T-helper 1 cell (primary cell): ENCODE measurements around the gene CATSPER4.
"Not testable (repeated sequence)": the region's sequence is repeated elsewhere in the genome, so short reads cannot be mapped to it uniquely, and the experiment has no call there.

Experiments used
- DNase-seq, 5 donors: peaks; one replicate each; pipeline ENCODE4 v3.0.0-alpha.2; 2012 to 2020

The CATSPER4 gene

DNA sequence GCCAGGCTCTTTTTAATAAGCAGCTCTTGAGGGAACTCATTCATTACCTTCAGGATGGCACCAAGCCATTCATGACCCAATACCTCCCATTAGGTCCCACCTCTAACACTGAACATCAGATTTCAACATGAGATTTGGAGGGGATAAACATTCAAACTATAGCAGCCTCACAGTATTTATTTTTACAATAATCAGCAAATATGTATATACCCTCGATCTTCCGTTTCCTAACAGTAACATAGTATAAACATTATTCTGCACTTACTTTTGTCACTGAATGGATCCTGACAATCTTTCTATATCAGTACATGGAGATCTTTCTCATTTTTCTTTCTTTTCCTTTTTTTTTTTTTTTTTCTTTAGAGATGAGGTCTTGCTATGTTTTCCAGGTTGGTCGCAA, 5.4 kb downstream of the CATSPER4 start:
- no peak for DNase-seq

DNA sequence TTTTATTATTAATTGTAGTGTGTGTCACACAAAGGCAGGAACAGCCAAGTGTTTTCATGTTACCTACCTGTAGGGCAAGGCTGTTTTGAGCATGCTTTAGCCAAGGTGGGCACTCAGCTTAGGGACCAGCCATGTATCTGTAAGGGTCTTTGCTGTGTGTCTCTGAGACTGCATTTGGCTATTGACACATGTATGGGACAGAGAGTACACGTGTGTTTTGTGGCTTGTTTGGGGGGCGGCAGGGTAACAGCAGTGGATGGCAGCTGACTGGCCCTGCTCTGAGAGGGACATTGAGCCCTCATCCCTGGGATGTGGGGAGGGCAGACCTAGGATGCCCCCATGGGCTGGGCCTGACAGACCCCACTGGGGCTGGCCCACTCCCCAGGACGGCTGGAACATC, 6.9 kb downstream of the CATSPER4 start:
- no peak for DNase-seq

DNA sequence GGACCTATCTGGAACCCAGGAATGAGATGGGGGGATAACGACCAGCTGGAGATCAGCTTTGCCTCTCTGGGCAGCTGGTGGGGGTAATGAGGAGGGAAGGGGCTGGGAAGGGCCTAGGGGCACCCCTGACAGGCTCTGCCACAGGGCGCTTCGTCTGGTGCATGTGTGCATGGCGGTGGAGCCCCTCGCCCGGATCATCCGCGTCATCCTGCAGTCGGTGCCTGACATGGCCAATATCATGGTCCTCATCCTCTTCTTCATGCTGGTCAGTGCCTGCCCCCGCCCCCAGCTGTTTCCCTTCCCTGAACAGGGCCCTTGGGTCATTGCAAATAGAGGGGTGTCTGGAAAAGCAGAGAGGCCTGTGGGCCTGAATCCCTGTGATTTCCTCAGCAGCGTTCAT, 7.4 kb downstream of the CATSPER4 start:
- no peak for DNase-seq

DNA sequence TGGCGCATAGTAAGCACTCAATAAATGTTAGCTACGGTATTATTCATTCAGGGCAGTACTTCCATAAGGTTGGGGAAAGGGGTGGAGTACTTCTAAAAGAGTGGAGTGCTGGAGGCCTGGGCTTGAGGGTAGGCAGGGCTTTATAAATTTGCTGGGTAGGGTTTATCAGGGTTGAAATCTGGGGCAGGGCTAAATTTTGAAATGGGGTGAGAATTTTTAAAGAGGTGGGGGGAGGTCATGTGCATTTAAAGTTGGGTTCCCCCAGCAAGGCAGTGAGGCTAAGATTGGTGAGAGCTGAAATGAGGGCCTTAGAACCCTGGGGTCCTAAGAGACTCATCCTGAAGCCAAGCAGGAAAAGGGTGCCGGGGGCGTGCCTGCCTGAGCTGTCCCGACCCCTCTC, 10.0 kb downstream of the CATSPER4 start:
- DNase-seq, result no peak

DNA sequence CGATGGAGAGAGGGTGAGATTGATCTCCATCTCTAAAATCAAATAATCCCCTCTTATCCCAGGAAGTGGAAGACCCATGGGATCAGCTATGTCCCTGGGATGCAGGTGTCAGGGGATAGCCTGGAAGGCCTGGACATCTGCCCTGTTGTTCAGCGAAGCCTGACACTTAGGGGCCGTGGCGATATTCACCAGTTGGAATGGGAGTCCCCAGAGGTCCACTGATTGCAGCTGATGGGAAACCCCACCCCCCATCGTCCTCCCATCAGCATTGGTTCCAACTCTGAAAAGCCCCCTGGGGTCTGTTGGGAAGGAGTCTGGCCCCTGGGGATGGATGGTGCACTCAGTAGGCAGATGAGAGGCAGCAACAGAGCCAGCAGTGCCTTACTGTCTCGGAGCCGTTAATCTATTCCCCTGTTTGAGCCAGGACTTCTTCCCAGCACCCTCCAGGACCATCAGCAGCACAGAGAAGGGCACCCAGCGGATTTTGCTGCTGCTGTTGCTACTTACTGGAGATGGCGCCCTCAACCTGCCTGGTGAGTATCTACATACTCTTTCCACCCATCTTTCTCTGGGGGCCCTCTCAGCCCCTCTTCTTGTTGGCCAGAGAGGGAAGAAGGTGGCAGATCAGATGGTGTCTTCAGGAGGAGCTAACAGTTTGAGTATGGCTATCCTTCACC, 13.4 kb downstream of the CATSPER4 start:
- DNase-seq, result no peak

DNA sequence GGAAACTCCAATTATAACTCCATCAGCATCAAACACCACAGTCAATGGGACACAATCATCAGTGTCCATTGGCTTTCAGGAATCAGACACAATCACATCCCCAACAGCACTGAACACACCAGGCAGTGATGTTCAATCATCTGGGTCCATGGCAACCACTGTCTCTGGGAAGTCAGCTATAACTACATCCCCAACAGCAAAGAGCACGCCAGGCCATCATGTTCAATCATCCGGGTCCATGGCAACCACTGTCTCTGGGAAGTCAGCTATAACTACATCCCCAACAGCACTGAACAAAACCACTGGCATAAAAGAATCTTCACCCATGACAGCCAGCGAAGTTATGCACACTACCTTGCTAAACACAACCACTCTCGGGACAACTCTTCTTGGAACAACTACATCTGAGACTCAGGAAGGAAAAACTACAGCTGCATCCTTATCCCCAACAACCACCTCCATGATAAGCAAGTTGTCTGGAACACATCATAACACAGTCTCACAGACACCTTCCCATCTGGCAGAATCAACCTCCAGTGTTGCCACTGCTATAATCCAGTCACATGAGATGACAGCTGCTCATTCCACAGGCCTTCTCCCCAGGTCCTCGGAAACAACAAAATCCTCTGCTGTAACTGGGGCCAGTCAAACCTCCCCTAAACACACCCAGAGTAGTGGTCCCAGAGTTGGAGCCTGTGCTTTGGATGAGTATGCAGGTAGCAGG, 19.9 kb downstream of the CATSPER4 start:
- DNase-seq, result no peak

DNA sequence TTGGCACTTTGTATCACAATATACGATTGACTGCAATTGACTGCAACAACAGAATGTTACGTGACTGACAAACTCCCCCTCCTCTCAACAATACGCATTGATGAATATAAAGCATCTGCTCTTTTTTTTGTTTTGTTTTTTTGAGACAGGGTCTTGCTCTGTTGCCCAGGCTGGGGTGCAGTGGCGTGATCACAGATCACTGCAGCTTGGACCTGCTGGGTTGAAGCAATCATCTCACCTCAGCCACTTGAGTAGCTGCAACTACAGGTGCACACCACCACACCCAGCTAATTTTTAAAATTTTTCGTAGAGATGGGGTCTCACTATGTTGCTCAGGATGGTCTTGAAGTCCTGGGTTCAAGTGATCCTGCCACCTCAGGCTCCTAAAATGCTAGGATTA, 22.3 kb downstream of the CATSPER4 start:
- no peak for DNase-seq

DNA sequence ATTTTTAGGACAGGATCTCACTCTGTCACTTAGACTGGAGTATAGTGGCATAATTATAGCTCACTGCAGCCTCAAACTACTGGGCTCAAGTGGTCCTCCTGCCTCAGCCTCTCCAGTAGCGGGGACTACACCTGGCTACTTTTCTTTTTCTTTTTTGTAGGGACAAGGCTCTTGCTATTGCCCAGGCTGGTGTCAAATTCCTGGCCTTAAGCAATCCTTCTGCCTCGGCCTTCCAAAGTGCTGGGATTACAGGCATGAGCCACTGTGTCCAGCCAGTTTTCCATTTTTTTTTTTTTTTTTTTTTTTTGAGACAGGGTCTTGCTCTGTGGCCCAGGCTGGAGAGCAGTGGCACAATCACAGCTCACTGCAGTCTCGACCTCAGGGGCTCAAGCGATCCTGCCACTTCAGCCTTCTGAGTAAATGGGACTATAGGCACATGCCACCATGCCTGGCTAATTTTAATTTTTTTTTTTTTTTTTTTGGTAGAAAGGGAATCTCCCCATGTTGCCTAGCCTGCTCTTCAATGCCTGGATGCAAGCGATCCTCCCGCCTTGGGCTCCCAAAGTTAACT, 23.0 kb downstream of the CATSPER4 start:
- DNase-seq, result no peak

DNA sequence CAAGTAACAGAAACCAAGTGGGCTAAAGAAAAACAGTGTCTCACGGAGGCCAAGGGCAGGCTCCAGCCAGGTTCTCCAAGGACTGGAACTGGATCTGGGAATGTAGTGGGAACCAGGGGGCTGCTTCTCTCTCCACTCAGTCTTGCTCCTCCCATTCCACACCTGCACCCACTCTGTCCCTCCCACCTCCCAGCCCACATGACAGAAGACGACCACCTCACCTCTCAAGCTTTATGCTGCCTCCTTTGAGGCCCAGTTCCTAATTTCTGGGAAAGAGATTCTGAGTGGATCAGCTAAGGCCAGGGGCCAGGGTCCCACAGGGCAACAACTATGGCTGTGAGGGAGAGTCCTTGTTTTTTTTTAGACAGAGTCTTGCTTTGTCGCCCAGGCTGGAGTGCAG, 24.8 kb downstream of the CATSPER4 start:
- DNase-seq, result no peak

DNA sequence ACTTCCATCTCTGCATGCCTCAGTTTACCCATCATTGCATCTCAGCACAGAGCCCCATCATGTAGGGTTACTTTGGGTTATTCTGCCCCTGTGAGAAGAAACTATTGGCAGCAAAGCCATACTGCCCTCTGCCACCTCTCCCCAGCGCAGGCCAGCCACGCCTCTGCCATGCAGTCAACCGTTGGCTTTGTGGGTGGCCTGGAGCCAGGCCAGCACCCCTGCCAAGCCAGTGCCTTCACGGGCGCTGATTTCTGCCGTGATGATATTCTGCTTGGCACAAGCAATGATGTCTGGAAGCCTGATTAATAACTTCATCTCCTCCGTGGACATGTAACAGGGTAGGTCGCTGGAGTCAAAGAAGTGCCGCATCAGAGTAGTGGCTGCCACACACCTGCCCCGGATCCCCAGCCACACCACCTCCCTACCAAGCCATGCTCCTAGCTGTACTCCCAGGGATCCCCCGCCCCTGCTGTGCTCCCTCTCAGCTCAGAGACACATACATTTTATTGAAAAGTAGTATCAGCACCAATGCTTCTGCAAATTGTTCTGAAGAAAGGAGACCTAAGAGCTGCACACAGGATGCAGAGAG, 28.6 kb downstream of the CATSPER4 start:
- DNase-seq, result no peak

DNA sequence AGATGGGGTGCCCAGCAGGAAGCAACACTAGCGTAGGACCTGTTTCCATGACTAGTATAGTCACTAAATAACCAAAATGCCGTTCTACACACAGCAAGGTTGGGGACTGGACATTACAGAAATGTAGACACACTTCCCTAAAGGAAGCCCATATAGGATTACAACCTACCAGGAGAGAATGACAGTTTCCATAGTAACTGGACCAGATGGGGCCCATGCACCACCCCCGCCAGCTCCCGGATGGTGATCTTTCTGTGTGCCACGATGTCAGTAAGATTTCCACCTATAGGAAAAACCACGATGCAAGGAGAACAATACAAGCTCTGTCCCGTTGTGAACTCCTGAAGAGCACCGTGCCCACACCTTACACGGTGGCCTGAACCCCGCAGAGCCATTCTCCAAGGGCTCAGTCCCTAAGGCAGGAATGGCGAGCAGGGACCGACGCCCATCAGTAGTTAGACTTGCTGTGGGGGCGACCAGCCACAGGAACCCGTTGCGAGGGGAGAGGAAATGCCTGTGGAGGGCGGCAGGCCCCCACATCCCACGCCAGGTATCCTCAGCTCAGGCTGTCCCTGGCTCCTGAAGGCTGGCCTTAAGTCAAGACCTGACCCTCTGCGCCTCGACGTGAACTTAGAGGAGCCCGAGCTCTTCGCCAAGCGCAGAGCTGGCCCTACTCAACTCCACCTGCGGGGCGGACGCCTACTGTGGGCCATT, 30.0 kb downstream of the CATSPER4 start:
- no peak for DNase-seq

DNA sequence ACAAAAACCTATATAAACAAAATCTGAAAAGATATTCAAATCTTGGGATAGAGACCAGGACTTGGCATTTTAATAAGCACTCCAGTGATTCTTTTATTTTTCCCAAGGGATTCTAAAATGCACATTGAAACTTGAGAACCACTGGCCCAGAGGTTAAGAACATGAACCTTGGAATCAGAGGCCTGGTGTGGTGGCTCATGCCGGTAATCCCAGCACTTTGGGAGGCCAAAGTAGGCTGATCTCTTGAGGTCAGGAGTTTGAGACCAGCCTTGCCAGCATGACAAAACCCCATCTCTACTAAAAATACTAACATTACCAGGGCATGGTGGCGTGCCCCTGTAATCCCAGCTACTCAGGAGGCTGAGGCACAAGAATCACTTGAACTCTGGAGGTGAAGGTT, 30.7 kb downstream of the CATSPER4 start:
- no peak for DNase-seq

DNA sequence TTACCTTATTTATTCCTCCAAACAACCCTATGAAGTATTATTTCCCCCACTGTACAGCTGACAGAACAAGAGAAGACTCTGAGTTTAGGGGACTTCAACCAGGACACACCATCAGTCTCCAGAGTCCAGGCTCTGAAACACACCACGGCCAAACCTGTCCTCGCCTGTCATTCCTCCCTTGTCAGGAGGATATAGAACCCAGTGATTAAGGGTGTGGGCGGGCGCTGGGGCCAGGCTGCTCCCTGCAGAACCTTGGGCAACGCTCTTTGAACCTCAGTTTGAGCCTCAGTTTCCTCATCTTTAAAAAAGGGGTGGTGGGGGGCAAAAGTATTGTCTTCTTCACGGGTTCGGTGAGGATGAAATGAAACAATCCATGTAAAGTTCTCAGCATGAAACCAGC, 34.2 kb downstream of the CATSPER4 start:
- DNase-seq, result no peak

DNA sequence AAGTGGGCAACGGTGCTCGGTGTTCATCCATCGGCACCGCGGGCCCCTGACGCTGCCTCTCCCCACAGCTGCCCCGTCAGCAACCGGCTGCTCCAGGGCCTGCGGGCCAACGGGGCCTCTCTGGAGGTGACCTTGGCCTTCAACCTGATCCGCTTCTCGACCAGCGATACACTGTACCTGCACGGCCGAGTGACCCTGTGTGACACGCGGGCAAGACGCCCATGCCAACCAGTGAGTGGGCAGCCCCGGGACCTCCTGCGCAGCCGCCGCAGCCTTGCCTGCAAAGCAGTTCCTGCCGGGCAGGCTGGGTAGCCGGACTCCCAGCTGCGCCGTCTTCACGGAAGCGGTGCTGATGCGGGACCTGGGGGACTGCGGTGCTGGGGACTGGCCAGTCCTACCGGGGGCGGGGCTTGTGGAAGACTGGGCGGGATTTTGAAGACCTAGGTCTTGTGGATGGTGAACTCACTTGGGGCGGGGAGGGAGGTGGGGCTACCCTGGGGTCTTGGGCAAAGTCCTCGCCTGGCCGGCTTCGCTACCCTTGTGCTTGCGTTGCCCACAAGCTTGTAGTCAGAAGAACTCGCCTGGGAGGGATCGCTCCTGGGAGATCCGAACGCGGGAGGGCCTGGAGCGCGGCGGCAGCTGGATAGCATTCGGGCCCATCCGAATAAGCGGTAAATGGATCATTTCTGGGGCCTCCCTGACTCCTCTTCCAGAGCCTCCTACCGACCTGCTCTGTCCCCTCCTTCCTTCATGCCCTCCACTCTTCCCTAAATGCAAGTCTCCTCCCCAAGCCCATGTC, 34.8 kb downstream of the CATSPER4 start:
- DNase-seq, result peak in 4 of 5 donors; percentile 16 to 43 (median 32)

DNA sequence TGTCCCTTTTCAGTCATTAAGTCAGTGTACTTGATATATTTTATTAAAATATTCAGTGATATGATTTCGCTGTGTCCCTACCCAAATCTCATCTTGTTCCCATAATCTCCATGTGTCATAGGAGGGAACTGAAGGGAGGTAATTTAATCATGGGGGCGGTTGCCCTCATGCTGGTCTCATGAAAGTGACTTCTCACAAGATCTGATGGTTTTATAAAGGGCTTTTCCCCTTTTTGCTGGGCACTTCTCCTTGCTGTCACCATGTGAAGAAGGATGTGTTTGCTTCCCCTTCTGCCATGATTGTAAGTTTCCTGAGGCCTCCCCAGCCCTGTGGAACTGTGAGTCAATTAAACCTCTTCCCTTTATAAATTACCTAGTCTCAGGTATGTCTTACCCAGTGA, 40.3 kb downstream of the CATSPER4 start:
- DNase-seq, result not testable (repeated sequence)

DNA sequence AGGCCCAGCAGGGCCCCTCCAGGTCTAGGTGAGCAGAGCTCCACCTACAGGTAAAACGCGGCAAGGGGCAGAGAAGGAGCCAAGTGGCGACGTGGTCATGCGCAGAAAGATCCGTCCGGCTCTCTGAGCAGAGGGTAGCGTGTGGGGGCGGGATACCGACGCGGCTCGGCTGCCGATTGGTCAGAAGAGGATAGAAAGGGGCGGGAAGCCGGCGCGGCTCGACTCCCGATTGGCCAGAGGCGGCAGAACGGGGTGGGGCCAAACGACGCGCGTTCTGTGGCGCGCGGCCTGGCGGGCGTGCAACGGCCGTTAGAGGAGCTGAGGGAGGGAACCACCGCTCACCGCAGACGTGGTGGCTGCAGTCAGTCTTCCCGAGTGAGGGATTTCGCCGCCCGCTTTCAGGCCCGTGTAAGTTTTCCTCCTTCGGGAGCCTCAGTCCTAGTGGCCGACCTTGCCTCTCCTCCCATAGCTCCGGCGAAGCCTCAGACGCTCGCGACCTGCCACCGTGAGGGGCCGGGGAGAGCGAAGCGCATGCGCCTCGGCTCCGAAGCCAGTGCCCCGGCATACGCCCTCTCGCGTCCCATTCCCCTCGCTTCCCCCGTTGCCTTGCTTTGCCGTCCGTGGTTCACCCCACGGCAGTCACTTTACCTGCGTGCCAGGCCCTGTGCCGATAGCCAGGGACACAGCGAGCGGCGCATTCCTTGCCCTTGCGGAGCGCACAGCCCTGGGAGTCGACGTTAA, 43.7 kb downstream of the CATSPER4 start, which contains the start of gene CEP85:
Gene CEP85 (plus strand): TSS at position 298 of the 741 bp plus-strand sequence. CDS start 5,584 bp downstream, outside the sequence.
- peak; percentile 97 to 99 (median 97) for DNase-seq

DNA sequence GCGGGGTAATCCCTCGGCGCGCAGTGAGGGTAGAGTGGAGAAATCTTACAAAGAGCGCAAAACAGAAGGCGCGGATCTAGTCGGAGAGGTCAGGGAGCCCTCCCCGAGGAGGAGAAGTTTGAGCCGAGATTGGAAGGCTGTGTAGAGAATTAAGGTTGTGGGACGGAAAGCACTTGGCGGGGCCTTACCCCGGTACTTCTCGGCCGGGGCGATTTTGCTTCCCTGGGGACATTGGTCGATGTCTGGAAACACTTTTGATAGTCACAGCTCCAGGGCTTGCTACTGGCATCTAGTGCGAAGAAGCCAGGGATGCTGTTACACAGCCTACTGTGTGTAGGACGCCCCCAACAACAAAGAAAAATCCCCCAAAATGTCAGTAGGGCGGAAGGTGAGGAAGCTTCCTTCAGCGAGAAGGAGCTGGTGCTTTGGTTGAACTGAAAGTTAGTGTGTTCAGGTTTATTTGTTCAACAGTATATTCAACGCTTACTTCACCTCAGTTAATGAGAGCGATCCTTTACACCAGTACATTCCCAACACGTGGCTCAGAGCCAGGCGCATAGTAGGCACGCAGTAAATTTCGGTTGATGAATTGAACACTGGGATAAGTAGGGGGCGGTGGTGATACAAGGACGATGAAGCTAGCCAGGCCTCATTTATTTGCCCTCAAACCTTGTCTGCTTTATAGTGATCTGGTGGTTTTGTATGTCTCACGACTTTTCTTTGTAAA, 44.4 kb downstream of the CATSPER4 start:
- DNase-seq, result peak in 2 of 5 donors; percentile 11 to 21

DNA sequence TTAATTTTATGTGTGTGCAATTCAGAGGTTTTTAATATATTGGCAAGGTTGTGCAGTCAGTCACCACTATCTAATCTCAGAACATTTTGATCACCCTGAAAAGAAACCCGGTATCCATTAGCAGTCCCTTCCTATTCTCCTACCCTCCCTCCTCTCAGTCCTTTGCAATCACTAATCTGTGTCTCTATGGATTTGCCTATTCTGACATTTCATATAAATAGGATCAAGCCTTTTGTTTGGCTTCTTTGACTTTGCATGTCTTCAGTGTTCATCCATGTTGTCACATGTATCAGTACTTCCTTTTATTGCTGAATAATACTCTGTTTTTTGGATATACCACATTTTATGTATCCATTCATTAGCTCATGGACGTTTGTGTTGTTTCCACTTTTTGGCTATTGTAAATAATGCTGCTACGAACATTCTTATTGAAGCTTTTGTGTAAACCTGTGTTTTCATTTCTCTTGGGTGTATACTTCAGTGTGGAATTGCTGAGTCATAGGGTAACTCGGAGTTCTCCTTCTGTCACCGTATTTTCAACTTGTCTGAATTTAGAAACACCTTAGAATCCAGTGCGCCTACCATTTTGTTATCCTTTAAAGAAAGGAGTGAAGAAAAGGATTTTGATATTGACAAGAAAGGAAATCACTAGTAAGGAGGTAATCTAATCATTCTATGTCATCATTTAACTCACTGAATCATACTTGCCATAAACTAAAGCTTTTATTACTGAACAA, 47.0 kb downstream of the CATSPER4 start:
- DNase-seq, result peak in 1 of 5 donors; percentile 33

DNA sequence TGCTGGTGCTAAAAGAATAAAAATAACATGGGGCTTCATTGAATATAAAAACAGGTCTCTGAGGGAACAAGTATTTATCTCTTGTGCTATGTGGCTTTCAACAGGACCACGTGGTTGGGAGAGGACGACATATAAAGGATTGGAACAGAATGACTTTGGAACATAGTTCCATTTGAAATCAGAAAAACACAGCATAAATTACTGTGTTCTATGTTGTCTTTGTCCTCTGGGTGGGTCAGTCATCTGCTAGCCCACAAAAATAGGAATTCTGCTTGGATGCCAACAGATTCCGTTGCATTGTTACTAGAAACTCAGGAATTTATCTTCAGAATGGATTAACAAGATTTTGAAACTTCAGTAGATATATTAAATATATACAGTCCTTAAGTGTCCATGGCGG, 49.5 kb downstream of the CATSPER4 start:
- DNase-seq, result no peak
